Testis (tissue), 5 donors: ENCODE results near the gene SCFD2. TPM values are rescaled to one million over a fixed set of nuclear protein-coding genes. Genes with fewer than 3 reads are reported as not detected.
"Not testable (repeated sequence)": the region's sequence is repeated elsewhere in the genome, so short reads cannot be mapped to it uniquely, and the experiment has no call there.

ENCODE experiments used
- DNase-seq: peaks from one replicate; pipeline ENCODE4 v3.0.0-alpha.2; 2019
- H3K27ac ChIP-seq, 2 donors: fragments of 200-600 bp; sonication (generic); one replicate each; pipeline ENCODE4 v1.5.1; 2019
- H3K27me3 ChIP-seq: fragments of 200-600 bp; sonication (generic); one replicate; pipeline ENCODE4 v1.5.1; 2019
- H3K36me3 ChIP-seq: fragments of 200-600 bp; sonication (generic); one replicate; pipeline ENCODE4 v1.5.1; 2017; ENCODE audit warnings: low read depth; ENCODE audit errors: missing control alignments
- H3K4me1 ChIP-seq: fragments of 200-600 bp; sonication (generic); one replicate; pipeline ENCODE4 v1.5.1; 2019
- H3K4me3 ChIP-seq, 2 donors: fragments of 200-600 bp; sonication (generic); one replicate each; pipeline ENCODE4 v1.5.1; 2017 to 2019
- H3K9me3 ChIP-seq: fragments of 200-600 bp; sonication (generic); one replicate; pipeline ENCODE4 v1.5.1; 2017
- POLR2A ChIP-seq: fragments of 450-650 bp; IDR thresholded peaks from one replicate; pipeline ENCODE4 v1.6.1; 2017; ENCODE audit warnings: antibody characterized with exemption, mild to moderate bottlenecking, moderate library complexity
- WGBS, 2 donors: methylation state at CpG; one replicate each; pipeline ENCODE4 v1.1.5; 2018; 5-methylcytosine and 5-hydroxymethylcytosine counted together
- intact Hi-C: fragments of 100-400 bp; cut with DNase I; formaldehyde crosslinking; loops from one replicate; pipeline ENCODE4 v1.15.1; 2023; ENCODE audit warnings: low total_unique reads
- long read RNA-seq, 2 donors: transcript quantifications; one replicate each; lab custom pipeline, GENCODE V29; 2026
- polyA plus RNA-seq: library from polyadenylated mRNA; stranded (reverse); fragments of 350-450 nt; fragmentation: Illumina TruSeq; extraction: RNeasy Lipid Tissue Mini Kit (QIAGEN cat#74804); gene quantifications from one replicate; pipeline ENCODE4 v1.2.3, GENCODE V29; 2014; ENCODE audit warnings: low read depth, low replicate concordance; ENCODE audit not compliant: insufficient read depth
- total RNA-seq, 2 donors: library from RNA; depleted of rRNA; stranded (reverse); fragments of >200 nt; gene quantifications; one replicate each; pipeline ENCODE4 v1.2.3, GENCODE V29; 2016
- TF ChIP-seq, protein P1 (sequence below), 3 experiments: fragments of 450-650 bp in 2 of 3; fragments of 200-600 bp in 1 of 3; sonication (generic) in 1 of 3; IDR thresholded peaks; one replicate each; pipeline ENCODE4 v1.5.1; 2016 to 2019; ENCODE audit warnings: antibody characterized with exemption in 3 of 3, mild to moderate bottlenecking in 2 of 3, moderate library complexity in 1 of 3

Gene SCFD2
- total RNA-seq (10 to 100 TPM; 21.3 to 24.5 TPM), polyA plus RNA-seq (6.0 TPM)
- long read RNA-seq, donor 1, partial matches to known transcripts = 19 of 19 reads
- long read RNA-seq, donor 1, other reads (novel, unspliced or antisense) = 0 of 19 reads
- long read RNA-seq, donor 2, partial matches to known transcripts = 7 of 7 reads
- long read RNA-seq, donor 2, other reads (novel, unspliced or antisense) = 0 of 7 reads

DNA sequence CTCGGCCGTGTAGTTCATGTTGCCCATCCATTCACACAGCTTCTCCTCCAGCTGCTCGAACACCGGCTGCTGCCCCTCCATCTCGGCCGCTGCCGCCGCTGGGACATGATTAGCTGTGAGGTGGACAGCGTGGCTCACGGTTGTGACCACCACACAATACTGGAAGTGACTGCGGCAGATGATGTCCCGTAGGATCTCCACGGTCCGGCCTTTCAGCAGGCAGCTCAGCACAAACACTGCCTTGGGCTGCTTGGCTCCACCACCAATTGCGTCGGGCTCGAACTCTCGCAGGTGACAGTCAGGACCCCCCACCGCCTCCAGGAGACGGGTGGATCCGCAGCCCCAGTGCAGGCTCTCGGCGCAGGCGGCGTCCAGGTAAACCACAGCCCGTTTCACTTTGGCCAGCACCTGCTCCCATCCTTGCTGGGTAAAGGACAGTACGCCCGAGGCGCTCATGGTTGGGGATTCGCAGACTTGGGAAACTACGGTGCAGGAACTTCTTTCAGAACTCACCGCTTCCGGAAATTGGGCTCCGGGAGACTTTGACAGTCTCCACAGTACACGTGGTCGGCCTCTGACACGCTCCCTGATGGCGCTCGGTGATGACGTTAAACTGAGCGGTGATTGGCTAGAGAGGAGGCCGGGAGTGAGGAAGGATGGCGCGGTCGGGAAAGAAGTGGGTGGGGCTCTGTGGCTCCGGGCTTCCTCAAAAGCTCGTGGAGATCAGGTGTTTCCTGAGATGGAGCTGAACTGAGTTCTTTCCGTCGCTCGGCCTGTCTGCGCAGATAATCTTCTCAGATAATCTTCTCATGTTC is at the start of gene SCFD2:
Gene SCFD2 (minus strand): TSS at position 576 of the 815 bp plus-strand sequence.
- WGBS, 2 donors = 0% methylated on average over 26 to 51 of the region's 51 CpGs
- peak; percentile 100 for DNase-seq
- Histone ChIP-seq H3K27me3 (no peaks in the 10 kb centered on the region), H3K36me3 (no peaks in the 10 kb centered on the region), H3K4me3 (peak within 1 kb of the TSS; percentile 70 to 85), H3K4me1 (peaks cover 4% of the 10 kb centered on the region), H3K9me3 (no peaks in the 10 kb centered on the region), H3K27ac (peak within 1 kb of the TSS in 1 of 2 donors; percentile 60)
- intact Hi-C loops = loop anchor here (5.0 kb wide), 1 partner anchor 867 kb away; no protein-coding TSS in a partner anchor
- TF ChIP-seq, protein P1, sequence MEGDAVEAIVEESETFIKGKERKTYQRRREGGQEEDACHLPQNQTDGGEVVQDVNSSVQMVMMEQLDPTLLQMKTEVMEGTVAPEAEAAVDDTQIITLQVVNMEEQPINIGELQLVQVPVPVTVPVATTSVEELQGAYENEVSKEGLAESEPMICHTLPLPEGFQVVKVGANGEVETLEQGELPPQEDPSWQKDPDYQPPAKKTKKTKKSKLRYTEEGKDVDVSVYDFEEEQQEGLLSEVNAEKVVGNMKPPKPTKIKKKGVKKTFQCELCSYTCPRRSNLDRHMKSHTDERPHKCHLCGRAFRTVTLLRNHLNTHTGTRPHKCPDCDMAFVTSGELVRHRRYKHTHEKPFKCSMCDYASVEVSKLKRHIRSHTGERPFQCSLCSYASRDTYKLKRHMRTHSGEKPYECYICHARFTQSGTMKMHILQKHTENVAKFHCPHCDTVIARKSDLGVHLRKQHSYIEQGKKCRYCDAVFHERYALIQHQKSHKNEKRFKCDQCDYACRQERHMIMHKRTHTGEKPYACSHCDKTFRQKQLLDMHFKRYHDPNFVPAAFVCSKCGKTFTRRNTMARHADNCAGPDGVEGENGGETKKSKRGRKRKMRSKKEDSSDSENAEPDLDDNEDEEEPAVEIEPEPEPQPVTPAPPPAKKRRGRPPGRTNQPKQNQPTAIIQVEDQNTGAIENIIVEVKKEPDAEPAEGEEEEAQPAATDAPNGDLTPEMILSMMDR (IDR thresholded peaks at IDR 0.05) = peak in 1 of 3 experiments; percentile 10
- TF ChIP-seq POLR2A = no peak

- H3K4me3 ChIP-seq, H3K36me3 ChIP-seq, H3K9me3 ChIP-seq, intact Hi-C loops, H3K4me1 ChIP-seq, H3K27me3 ChIP-seq, DNase-seq, H3K27ac ChIP-seq: not testable (repeated sequence)
- 93 to 95% methylated on average over 7 to 11 of the region's 11 CpGs for WGBS, 2 donors
Measured at GRCh38 chr4:53409479-53409878, 43.6 kb upstream of the SCFD2 start.

- WGBS, 2 donors = 83 to 89% methylated on average over 4 of the region's 4 CpGs
- intact Hi-C loops = no loop called here
- DNase-seq = no peak
- Histone ChIP-seq H3K36me3 (no peaks in the 10 kb centered on the region), H3K27ac (no peak overlapping the region), H3K4me3 (no peak overlapping the region), H3K4me1 (peaks cover 15% of the 10 kb centered on the region), H3K27me3 (no peaks in the 10 kb centered on the region), H3K9me3 (no peaks in the 10 kb centered on the region)
- TF ChIP-seq, protein P1 (IDR thresholded peaks at IDR 0.05) = no peak
- no peak for TF ChIP-seq POLR2A
Measured at GRCh38 chr4:53380221-53380620, 14.4 kb upstream of the SCFD2 start.

GRCh38 chr4:53378171-53378482 is 12.3 kb upstream of the SCFD2 start:
- Histone ChIP-seq H3K4me1 (peaks cover 15% of the 10 kb centered on the region), H3K9me3 (no peaks in the 10 kb centered on the region), H3K36me3 (no peaks in the 10 kb centered on the region), H3K4me3 (peak overlapping the region; percentile 88 to 98), H3K27me3 (no peaks in the 10 kb centered on the region), H3K27ac (peak overlapping the region; percentile 90 to 93)
- no peak for DNase-seq
- 0% methylated on average over 10 of the region's 10 CpGs for whole genome bisulfite sequencing, 2 donors
- no peak for TF ChIP-seq POLR2A
- TF ChIP-seq, protein P1 (IDR thresholded peaks at IDR 0.05) = no peak
- intact Hi-C loops = no loop called here

- H3K4me1 ChIP-seq = peaks cover 15% of the 10 kb centered on the region
- intact Hi-C loops = no loop called here
- 0% methylated on average over 41 to 85 of the region's 85 CpGs for WGBS, 2 donors
- TF ChIP-seq POLR2A = peak; percentile 33
- TF ChIP-seq, protein P1 (IDR thresholded peaks at IDR 0.05) = no peak
- DNase-seq = peak; percentile 96
- H3K27me3 ChIP-seq = no peaks in the 10 kb centered on the region
- H3K27ac ChIP-seq = peak within 1 kb of the TSS; percentile 90 to 93
- peak within 1 kb of the TSS; percentile 88 to 98 for H3K4me3 ChIP-seq
- no peaks in the 10 kb centered on the region for H3K36me3 ChIP-seq
- no peaks in the 10 kb centered on the region for H3K9me3 ChIP-seq
Measured at GRCh38 chr4:53377319-53378170, 11.7 kb upstream of the SCFD2 start, which contains the start of gene FIP1L1. TSS of gene FIP1L1 (plus strand) at chr4:53377641. CDS start at chr4:53377839, 198 bp downstream.
